Parathyroid adenoma (tissue), 2 donors: ENCODE measurements around the gene TRAF3.

ENCODE experiments used
- H2AFZ ChIP-seq: fragments of 300-600 bp; sonication (generic); one replicate; pipeline ENCODE4 v1.7.0; 2017; ENCODE audit warnings: antibody characterized with exemption, mild to moderate bottlenecking
- H3K27ac ChIP-seq: fragments of 300-600 bp; sonication (generic); one replicate; pipeline ENCODE4 v1.7.0; 2017
- H3K27me3 ChIP-seq: fragments of 300-600 bp; sonication (generic); one replicate; pipeline ENCODE4 v1.7.0; 2017; ENCODE audit warnings: low read length; ENCODE audit not compliant: control insufficient read depth, insufficient read depth
- H3K36me3 ChIP-seq: fragments of 300-600 bp; sonication (generic); one replicate; pipeline ENCODE4 v1.7.0; 2017; ENCODE audit warnings: low read length; ENCODE audit not compliant: control insufficient read depth, insufficient read depth
- H3K4me1 ChIP-seq: fragments of 300-600 bp; sonication (generic); one replicate; pipeline ENCODE4 v1.7.0; 2017; ENCODE audit warnings: control low read depth
- H3K4me2 ChIP-seq: fragments of 300-600 bp; sonication (generic); one replicate; pipeline ENCODE4 v1.7.0; 2017; ENCODE audit warnings: low read length
- H3K4me3 ChIP-seq: fragments of 300-600 bp; sonication (generic); one replicate; pipeline ENCODE4 v1.7.0; 2017; ENCODE audit warnings: low read depth, low read length
- H3K79me2 ChIP-seq: fragments of 300-600 bp; sonication (generic); one replicate; pipeline ENCODE4 v1.7.0; 2017; ENCODE audit warnings: control low read depth
- H3K9ac ChIP-seq: fragments of 300-600 bp; sonication (generic); one replicate; pipeline ENCODE4 v1.7.0; 2017; ENCODE audit warnings: mild to moderate bottlenecking
- H3K9me3 ChIP-seq: fragments of 300-600 bp; sonication (generic); one replicate; pipeline ENCODE4 v1.7.0; 2017; ENCODE audit warnings: low read length; ENCODE audit not compliant: control insufficient read depth
- CTCF ChIP-seq: fragments of 300-600 bp; sonication (generic); IDR thresholded peaks from one replicate; pipeline ENCODE4 v1.7.0; 2017; ENCODE audit warnings: antibody characterized with exemption, mild to moderate bottlenecking
- donor health status: primary hyperparathyroidism.

Gene TRAF3

GRCh38 chr14:102734436-102734835 is 42.8 kb upstream of the TRAF3 start:
- H3K9ac ChIP-seq, result no peak overlapping the region
- no peaks in the 10 kb centered on the region for H3K79me2 ChIP-seq
- H2AFZ ChIP-seq, result no peak overlapping the region
- no peaks in the 10 kb centered on the region for H3K4me1 ChIP-seq
- no peak overlapping the region for H3K27ac ChIP-seq
- no peak overlapping the region for H3K4me2 ChIP-seq
- no peaks in the 10 kb centered on the region for H3K9me3 ChIP-seq
- no peak overlapping the region for H3K4me3 ChIP-seq
- H3K36me3 ChIP-seq, result no peaks in the 10 kb centered on the region
- no peaks in the 10 kb centered on the region for H3K27me3 ChIP-seq
- TF ChIP-seq CTCF, result no peak

GRCh38 chr14:102736956-102737355 is 40.3 kb upstream of the TRAF3 start:
- Histone ChIP-seq H3K4me1 (no peaks in the 10 kb centered on the region), H3K9me3 (no peaks in the 10 kb centered on the region), H3K79me2 (no peaks in the 10 kb centered on the region), H3K27me3 (no peaks in the 10 kb centered on the region), H3K4me2 (no peak overlapping the region), H2AFZ (no peak overlapping the region), H3K9ac (no peak overlapping the region), H3K4me3 (no peak overlapping the region), H3K36me3 (no peaks in the 10 kb centered on the region), H3K27ac (no peak overlapping the region)
- TF ChIP-seq CTCF, result no peak

- H3K36me3 ChIP-seq, result no peaks in the 10 kb centered on the region
Observed at GRCh38 chr14:102737402-102738372, 39.6 kb upstream of the TRAF3 start.

GRCh38 chr14:102738373-102739189 is 38.7 kb upstream of the TRAF3 start:
- Histone ChIP-seq H3K79me2 (no peaks in the 10 kb centered on the region), H3K4me1 (no peaks in the 10 kb centered on the region), H3K27me3 (no peaks in the 10 kb centered on the region), H3K9me3 (no peaks in the 10 kb centered on the region), H2AFZ (no peak overlapping the region), H3K4me3 (no peak overlapping the region), H3K9ac (no peak overlapping the region), H3K4me2 (no peak overlapping the region), H3K36me3 (no peaks in the 10 kb centered on the region), H3K27ac (no peak overlapping the region)
- no peak for TF ChIP-seq CTCF

More at GRCh38 chr14:102737402-102738372, 39.6 kb upstream of the TRAF3 start:
- Histone ChIP-seq H3K79me2 (no peaks in the 10 kb centered on the region), H3K4me2 (no peak overlapping the region), H3K27me3 (no peaks in the 10 kb centered on the region), H2AFZ (no peak overlapping the region), H3K9ac (no peak overlapping the region), H3K9me3 (no peaks in the 10 kb centered on the region), H3K4me1 (no peaks in the 10 kb centered on the region), H3K27ac (no peak overlapping the region), H3K4me3 (no peak overlapping the region)
- TF ChIP-seq CTCF, result no peak
